HG03039 (cell line): Measurements from ENCODE around the gene PIP4K2B.
A peak's percentile ranks its signal among the peaks of the same experiment; 100 is the strongest.
"Not testable (repeated sequence)": the region's sequence is repeated elsewhere in the genome, so short reads cannot be mapped to it uniquely, and the experiment has no call there.

Source experiments
- ATAC-seq: cut with Tn5 transposase; IDR thresholded peaks from one replicate; pipeline ENCODE4 v1.9.1; 2021; ENCODE audit warnings: mild to moderate bottlenecking, moderate library complexity; ENCODE audit not compliant: unreplicated experiment

PIP4K2B gene

DNA sequence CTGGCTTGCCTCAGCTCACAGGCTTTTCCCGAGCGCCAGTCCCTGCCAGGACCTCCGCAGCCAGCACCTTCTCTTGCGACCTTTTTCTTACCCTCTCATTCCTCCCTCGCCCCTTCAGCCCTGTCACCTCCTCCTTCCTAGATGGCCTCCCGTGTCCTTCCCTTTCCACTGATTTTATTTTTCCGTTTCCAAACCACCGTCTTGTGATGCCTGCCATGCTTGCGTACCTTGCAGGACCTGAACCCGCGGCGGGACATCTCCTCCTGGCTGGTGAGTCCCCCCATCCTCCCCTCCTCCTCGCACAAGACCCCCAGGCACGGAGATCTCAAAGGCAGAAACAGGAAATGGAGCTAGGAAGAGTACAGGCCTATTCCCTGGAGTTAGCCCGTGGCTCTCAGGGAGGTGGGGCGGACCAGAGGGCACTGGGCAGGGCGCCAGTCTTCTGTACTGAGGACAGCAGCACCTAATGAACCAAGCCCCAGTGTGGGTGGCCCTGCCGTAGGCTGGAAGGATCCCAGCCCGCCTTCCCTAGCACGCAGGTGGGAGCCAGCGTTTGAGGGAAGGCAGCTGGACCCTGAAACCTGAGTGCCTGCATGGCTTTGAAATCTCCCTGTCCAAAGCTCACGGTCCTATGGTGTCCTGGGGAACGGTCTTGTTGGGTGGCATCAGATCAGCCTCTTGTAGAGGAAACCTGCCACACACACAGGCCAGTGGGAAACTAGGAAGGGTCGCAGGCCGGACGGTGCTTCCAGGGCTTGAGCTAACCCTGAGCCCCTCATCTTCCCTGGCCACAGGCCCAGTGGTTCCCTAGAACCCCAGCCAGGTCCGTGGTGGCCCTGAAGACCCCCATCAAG is 68.6 kb downstream of the PIP4K2B start:
- ATAC-seq: no peak

DNA sequence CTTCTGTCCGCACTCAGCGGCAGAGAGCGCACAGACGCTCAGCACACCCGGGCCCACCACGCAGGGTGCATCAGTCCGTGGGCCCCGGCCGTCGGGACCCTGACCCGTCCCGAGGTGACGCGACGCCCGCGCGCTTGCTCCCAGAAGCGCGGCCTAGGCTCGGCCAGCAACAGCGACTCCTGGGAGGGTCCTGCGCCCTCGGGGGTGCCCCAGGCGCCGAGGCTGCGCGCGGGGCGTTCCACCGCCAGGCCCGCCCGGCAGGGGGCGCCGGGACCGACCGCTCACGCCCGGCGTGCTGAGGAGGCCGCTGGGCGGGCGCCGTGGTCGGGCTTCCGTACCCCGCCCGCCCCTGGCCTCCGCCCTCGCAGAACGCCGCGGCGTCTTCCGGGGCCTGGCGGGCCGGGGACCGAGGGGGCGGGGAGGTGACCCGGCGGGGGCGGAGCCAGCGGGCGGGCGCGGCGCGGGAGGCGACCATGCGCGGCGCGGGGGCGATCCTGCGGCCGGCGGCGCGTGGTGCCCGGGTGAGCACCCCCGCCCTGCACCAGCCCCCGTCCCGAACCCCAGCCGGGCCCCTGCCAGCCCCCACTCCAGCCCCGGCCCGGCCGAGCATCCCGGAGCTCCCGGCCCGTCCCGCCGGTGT is 69.3 kb downstream of the PIP4K2B start, which contains the start of gene CISD3:
TSS of gene CISD3 (plus strand) at position 456 of the 640 bp plus-strand sequence. CDS start at position 474, 18 bp downstream.
- peak; percentile 73 for ATAC-seq

DNA sequence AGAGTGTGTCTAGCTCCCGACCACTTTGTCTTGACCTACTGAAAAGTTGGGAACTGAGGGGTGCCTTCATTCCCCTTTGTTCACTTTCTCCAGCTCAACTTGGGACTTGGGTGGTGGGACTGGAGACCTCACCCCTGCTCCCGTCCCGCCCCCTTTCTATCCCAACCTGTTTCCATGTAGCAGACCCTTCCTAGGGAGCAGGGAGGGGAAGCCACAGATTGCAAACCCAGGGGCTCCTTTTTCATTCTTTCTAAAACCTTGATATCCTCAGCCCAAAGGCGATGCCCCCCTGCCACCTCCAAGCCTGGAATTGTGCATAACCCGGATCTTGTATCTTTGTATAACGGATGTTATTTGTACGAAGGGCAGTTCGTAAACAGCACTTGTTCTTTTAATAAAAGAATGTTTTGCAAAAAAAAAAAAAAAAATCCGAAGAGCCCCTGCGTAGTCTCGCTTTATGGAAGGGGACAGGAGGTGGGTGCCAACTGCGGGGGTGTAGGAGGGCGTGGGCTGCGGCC is 69.9 kb downstream of the PIP4K2B start:
- no peak for ATAC-seq

DNA sequence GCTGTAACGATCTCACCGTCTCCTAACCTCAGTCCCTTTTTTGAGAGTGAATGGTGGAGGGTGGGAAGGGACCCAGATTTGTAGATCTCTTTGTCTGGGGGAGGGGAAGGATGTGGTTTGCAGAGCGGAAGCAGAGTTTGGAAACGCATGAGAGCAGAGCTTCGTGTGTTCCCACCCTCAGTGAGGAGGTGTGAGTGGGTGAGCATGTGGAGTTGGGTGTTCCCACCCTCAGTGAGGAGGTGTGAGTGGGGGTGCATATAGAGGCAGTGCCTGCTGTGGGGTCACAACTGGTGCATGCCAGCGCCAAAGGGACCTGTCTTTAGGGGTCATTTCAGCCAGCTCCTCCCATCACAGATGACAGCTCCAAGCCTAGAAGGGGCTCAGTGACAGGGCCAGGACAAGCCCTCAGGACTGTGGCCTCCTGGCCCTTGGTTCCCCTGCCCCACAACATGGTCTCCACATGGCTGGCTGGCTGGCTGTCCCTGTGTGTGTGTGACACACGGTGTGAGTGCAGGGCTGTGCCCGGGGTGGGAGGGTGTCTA is 71.0 kb downstream of the PIP4K2B start:
- no peak for ATAC-seq

DNA sequence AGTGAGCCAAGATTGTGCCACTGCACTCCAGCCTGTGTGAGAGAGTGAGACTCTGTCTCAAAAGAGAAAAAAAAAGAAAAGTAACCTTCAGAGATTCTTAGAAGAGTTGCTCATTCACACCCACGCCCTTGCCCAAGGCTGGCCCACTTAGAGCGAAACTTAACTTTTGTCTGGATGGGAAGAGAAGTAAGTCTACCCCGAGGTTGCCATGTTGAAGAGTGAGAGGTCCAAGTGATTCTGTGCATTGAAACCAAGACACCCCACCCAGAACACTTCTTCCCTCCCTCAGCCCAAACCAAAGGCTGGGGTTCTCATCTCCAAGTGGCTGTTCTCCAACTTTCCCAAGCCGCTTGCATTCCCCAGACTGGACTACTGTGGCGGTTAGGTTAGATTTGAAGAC is 71.6 kb downstream of the PIP4K2B start:
- ATAC-seq: no peak

DNA sequence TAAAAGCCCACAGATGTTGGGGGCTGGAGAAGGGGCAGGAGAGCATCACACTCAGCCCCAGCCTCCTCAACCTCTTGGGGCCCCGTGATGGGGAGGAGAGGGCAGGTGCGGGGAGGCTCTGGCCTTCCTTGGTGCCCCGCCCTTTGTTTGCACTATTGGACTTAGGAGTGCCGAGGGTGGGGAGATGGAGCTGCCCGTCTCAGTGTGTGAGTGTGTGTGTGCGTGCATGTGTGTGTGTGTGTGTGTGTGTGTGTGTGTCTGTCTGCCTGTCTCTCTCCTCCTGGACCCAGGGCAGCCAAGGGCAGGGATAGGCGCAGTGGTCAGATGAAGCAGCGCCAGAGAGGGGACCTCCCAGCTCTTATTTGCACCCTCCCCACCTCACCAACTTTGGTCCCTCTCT is 73.2 kb downstream of the PIP4K2B start:
- not testable (repeated sequence) for ATAC-seq

DNA sequence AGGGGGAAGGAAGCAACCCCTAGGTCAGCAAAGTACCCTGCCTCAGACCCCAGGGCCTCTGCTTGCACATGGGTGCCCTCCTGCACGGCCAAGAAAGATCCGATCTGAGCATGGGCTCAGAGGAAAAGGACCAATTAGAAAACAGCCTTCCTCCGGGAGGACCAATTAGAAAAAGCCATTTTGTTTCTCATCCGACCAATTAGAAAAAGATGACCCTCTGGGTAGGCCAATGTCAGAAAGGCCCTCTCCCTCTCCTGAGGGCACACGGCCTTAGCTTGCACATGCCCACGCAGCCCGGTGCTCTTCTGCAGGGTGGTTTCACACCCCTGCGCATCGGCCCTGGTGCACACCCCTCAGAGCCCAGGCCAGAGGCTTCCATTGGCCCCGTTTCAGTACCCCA is 74.3 kb downstream of the PIP4K2B start:
- ATAC-seq: no peak

DNA sequence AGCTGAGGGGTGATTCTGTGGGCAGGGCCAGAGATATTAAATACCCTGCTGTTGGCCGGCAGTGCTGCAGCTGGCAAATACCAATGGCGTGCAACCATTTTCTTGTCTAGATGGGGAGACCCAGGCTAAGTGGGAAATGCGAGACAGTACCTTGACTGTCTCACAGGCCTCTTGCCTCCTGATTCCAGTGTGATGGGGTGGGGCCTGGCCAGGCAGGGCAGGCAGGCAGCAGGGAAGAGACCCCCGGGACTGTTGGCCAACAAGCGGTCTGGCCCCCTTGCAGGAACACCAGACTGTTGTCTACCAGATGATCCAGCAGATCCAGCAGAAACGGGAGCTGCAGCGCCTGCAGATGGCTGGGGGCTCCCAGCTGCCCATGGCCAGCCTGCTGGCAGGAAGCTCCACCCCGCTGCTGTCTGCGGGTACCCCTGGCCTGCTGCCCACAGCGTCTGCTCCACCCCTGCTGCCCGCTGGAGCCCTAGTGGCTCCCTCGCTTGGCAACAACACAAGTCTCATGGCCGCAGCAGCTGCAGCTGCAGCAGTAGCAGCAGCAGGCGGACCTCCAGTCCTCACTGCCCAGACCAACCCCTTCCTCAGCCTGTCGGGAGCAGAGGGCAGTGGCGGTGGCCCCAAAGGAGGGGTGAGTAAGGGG is 74.9 kb downstream of the PIP4K2B start:
- no peak for ATAC-seq

DNA sequence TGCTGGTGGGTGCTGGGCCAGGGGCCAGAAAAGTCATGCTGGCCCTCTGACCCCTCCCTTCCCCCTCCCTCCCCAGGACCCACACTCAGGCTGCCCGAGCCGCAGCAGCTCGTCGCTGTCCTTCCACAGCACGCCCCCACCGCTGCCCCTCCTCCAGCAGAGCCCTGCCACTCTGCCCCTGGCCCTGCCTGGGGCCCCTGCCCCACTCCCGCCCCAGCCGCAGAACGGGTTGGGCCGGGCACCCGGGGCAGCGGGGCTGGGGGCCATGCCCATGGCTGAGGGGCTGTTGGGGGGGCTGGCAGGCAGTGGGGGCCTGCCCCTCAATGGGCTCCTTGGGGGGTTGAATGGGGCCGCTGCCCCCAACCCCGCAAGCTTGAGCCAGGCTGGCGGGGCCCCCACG is 77.6 kb downstream of the PIP4K2B start:
- ATAC-seq: no peak

DNA sequence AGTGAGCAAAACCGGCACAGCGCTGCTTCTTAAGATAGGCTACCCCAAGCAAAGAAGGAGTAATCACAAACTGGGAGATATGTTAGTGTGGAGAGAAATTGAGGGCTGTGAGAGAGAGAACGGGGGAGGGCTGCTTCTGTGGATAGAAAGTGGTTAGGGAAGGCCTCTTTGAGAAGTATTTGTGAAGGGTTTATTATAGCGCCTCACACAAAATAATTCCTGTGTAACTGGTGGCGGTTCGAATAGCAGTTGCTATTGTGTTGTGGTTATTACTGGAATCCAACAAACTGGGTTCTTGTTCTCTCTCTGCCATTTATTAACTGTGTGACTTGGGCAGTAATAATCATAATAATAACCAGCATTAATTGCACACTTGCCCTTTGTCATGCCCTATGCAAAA is 78.4 kb downstream of the PIP4K2B start:
- ATAC-seq: no peak

DNA sequence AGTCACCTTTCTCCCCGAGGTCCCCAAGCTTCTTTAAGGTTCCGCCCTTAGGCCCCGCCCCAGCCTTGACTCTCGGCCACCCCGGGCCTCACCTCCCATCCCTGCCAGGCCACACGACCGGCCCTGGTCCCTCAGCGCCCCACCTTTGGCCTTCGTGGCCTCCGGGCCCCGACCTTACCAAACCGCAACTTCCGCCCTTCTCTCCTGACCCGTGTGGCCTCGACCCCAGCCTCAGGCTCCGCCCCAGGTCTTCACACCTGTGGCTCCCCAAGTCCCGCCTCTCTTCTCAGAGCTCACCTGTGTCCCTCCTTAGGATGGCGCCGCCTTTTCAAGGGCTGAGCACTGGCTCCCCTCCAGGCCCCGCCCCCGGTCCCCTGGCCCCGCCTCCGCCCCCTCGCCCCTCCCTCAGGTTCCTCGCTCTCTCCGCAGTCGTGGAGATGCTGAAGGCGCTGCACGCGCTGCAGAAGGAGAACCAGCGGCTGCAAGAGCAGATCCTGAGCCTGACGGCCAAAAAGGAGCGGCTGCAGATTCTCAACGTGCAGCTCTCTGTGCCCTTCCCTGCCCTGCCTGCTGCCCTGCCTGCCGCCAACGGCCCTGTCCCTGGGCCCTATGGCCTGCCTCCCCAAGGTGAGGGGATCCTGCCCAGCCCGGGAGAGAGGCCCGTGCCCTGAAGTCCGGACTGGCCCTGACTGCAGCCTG is 79.3 kb downstream of the PIP4K2B start:
- no peak for ATAC-seq

DNA sequence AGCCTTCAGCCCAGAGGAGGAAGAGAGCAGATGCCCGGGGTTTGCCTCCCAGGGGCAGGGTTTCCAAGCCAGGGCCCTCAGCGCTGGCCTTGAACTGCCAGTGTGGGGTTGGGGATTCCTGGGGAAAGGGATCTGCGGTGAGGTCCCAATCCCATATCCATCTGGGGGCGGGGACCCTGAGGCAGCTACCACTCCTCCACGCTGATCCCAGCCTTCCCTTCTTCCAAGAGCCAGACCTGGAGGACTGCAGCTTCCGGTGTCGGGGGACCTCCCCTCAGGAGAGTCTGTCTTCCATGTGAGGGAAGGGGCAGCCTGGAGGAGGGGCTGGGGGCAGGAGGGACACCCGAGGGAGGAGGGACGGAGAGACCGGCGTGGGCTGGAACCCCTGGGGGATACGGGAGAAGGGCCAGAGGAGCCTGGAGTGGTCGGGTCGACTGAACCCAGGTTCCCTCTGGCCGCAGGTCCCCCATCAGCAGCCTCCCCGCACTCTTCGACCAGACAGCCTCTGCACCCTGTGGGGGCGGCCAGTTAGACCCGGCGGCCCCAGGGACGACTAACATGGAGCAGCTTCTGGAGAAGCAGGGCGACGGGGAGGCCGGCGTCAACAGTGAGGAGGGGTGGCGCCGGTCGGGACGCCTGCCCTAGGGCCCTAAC is 79.9 kb downstream of the PIP4K2B start:
- ATAC-seq: no peak

DNA sequence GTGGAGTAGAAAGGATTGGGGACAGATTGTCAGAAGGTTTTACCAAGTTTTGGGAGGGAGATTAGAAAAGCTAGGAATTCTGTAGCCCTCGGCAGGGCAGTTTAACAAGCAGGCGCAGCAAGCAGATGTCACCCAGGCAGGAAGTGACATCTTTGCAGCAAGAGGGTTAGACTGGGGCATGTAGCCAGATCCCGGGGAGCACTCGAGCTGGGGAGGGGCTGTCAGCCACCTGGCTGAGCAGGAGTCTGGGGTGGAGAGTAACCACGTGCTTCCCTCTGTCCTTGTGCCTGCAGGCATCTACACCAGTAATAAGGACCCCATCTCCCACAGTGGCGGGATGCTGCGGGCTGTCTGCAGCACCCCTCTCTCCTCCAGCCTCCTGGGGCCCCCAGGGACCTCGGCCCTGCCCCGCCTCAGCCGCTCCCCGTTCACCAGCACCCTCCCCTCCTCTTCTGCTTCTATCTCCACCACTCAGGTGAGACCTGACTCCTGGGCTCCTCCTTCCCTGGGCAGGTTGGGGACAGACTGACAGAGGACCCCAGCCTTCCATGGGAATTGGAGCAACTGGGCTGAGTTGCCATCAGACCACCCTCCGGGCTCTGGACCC is 82.1 kb downstream of the PIP4K2B start:
- no peak for ATAC-seq

DNA sequence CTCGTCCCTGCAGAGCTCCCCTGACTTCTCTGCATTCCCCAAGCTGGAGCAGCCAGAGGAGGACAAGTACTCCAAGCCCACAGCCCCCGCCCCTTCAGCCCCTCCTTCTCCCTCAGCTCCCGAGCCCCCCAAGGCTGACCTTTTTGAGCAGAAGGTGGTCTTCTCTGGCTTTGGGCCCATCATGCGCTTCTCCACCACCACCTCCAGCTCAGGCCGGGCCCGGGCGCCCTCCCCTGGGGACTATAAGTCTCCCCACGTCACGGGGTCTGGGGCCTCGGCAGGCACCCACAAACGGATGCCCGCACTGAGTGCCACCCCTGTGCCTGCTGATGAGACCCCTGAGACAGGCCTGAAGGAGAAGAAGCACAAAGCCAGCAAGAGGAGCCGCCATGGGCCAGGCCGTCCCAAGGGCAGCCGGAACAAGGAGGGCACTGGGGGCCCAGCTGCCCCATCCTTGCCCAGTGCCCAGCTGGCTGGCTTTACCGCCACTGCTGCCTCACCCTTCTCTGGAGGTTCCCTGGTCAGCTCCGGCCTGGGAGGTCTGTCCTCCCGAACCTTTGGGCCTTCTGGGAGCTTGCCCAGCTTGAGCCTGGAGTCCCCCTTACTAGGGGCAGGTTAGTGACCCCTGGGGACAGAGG is 82.9 kb downstream of the PIP4K2B start:
- ATAC-seq: no peak
